Aorta (tissue), 5 donors: Measurements from ENCODE around the gene TRAF7. TPM values are rescaled to one million over a fixed set of nuclear protein-coding genes. Genes with fewer than 3 reads are reported as not detected.

ENCODE experiments used
- ATAC-seq: fragments of 200-7000 bp; cut with Tn5 transposase; one replicate; pipeline ENCODE4 v1.9.1; 2022; ENCODE audit warnings: moderate library complexity; ENCODE audit not compliant: low FRiP score
- DNase-seq, 2 donors: peaks; one replicate each; pipeline ENCODE4 v3.0.0-alpha.2; 2020
- H3K27ac ChIP-seq, 2 donors: one replicate each; pipeline ENCODE4 v1.5.1; 2013; ENCODE audit warnings: low read length in 2 of 2, mild to moderate bottlenecking in 2 of 2, moderate library complexity in 2 of 2, control low read depth in 1 of 2, inconsistent platforms in 1 of 2, low read depth in 1 of 2
- H3K27me3 ChIP-seq, 2 donors: one replicate each; pipeline ENCODE4 v1.6.1; 2013; ENCODE audit warnings: control low read depth in 1 of 2, low read length in 1 of 2, mild to moderate bottlenecking in 1 of 2, moderate library complexity in 1 of 2; ENCODE audit not compliant: insufficient read depth in 2 of 2, control insufficient read depth in 1 of 2
- H3K36me3 ChIP-seq, 2 donors: one replicate each; pipeline ENCODE4 v1.6.1; 2013; ENCODE audit warnings: control low read depth in 1 of 2, low read length in 1 of 2, mild to moderate bottlenecking in 1 of 2; ENCODE audit not compliant: insufficient read depth in 2 of 2, control insufficient read depth in 1 of 2
- H3K4me1 ChIP-seq, 2 donors: one replicate each; pipeline ENCODE4 v1.6.1; 2013; ENCODE audit warnings: low read length in 2 of 2, control low read depth in 1 of 2, mild to moderate bottlenecking in 1 of 2, moderate library complexity in 1 of 2; ENCODE audit not compliant: insufficient read depth in 2 of 2, control insufficient read depth in 1 of 2
- H3K4me3 ChIP-seq, 2 donors: one replicate each; pipeline ENCODE4 v1.5.1; 2013; ENCODE audit warnings: low read length in 2 of 2, control low read depth in 1 of 2, mild to moderate bottlenecking in 1 of 2
- H3K9me3 ChIP-seq: one replicate; pipeline ENCODE4 v1.6.1; 2013; ENCODE audit warnings: mild to moderate bottlenecking, low read length; ENCODE audit not compliant: control insufficient read depth
- WGBS, 2 donors: extraction: QIAGEN DNeasy Blood & Tissue Kit; methylation state at CpG; one replicate each; pipeline ENCODE4 v1.1.7; 2013; 5-methylcytosine and 5-hydroxymethylcytosine counted together
- intact Hi-C, 2 donors: fragments of 100-400 bp; cut with DNase I; formaldehyde crosslinking; loops; one replicate each; pipeline versions ENCODE4 v1.14.2 to v1.15.0; 2022
- polyA plus RNA-seq, 2 donors: library from polyadenylated mRNA; stranded (reverse); fragments of 200-250 nt; gene quantifications; one replicate each; pipeline ENCODE4 v1.2.3, GENCODE V29; 2013
- total RNA-seq, 2 donors: library from RNA; stranded (reverse); fragmentation: NEBNext Ultra II Directional; extraction: Animal tissue kit (Norgen Biotek cat#: 25700); gene quantifications; one replicate each; pipeline ENCODE4 v1.2.1, GENCODE V29; 2021
- donor health status: healthy with polysubstance abuse.
- donor health status: Bipolar disorder and iron deficiency.
- donor health status: DM: no; HTN: no; CAD: no.
- donor health status: DM: no; HTN: no; CAD: no.
- donor health status: DM: yes; HTN: yes; CAD: no.

TRAF7 gene
- total and polyA plus RNA-seq, 4 donors, result 24.4 to 54.4 (median 42.8) TPM

- Histone ChIP-seq H3K4me1 (no peaks in the 10 kb centered on the region), H3K4me3 (no peak overlapping the region), H3K36me3 (peaks cover 0 to 3% of the 10 kb centered on the region in 2 donors), H3K27me3 (no peaks in the 10 kb centered on the region), H3K9me3 (no peaks in the 10 kb centered on the region), H3K27ac (no peak overlapping the region)
- ATAC-seq (no peak), DNase-seq (no peak)
- intact Hi-C loops, result no loop called here
- 89 to 91% methylated on average over 45 to 46 of the region's 46 CpGs for WGBS, 2 donors
Observed at GRCh38 chr16:2180962-2181923, 25.7 kb downstream of the TRAF7 start.

GRCh38 chr16:2181952-2182351 is 26.4 kb downstream of the TRAF7 start:
- ATAC-seq, result no peak
- no peaks in the 10 kb centered on the region for H3K4me1 ChIP-seq
- H3K36me3 ChIP-seq, result peaks cover 0 to 2% of the 10 kb centered on the region in 2 donors
- no peaks in the 10 kb centered on the region for H3K27me3 ChIP-seq
- H3K4me3 ChIP-seq, result no peak overlapping the region
- intact Hi-C loops, result no loop called here
- no peaks in the 10 kb centered on the region for H3K9me3 ChIP-seq
- no peak for DNase-seq
- 93% methylated on average over 20 of the region's 20 CpGs for WGBS, 2 donors
- no peak overlapping the region for H3K27ac ChIP-seq

- intact Hi-C loops, result no loop called here
- Histone ChIP-seq H3K4me3 (no peak overlapping the region), H3K9me3 (no peaks in the 10 kb centered on the region), H3K27me3 (no peaks in the 10 kb centered on the region), H3K27ac (no peak overlapping the region), H3K4me1 (no peaks in the 10 kb centered on the region), H3K36me3 (no peaks in the 10 kb centered on the region)
- DNase-seq, result no peak
- WGBS, 2 donors, result 94 to 95% methylated on average over 27 to 30 of the region's 30 CpGs
- no peak for ATAC-seq
Observed at GRCh38 chr16:2183671-2184070, 28.1 kb downstream of the TRAF7 start.

DNA sequence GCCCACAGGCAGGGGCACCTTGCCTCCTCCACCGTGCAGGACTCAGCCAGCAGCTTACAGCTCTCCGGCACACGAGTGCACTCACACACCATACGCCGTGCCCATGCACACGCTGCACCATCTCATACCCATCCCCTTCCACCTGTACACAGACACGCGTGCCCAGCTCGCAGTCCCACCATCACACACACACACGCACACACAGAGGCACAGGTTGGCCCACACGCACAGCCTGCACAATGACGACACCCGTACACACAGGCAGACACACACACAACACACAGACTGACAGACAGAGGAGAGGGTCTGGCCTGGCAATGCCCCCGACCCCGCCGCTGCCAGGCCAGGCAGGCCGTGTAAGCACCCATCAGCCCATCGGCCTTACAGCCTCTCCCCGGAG is 28.8 kb downstream of the TRAF7 start:
- intact Hi-C loops, result no loop called here
- WGBS, 2 donors, result 85 to 86% methylated on average over 19 of the region's 19 CpGs

DNA sequence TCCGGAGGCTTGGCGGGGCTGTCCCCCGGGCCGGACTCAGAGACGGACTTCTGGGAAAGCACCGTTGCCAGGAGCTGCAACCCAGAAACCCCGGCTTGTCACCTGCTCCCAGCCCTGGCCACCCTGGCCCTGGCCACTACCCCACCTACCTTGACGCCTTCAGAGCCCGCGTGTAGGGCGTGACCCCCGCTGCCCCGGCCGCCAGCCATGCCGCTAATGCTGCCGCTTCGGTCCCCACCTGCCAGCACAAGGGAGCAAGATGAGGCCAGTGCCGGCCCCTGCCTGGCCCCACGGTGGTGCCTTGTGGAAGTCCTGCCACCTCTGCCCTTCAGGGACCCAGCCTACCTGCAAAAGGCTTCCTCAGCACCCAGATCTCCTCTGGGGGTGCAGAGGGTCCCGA is 29.4 kb downstream of the TRAF7 start:
- DNase-seq (no peak), ATAC-seq (no peak)
- intact Hi-C loops, result no loop called here
- no peaks in the 10 kb centered on the region for H3K4me1 ChIP-seq
- no peaks in the 10 kb centered on the region for H3K9me3 ChIP-seq
- no peaks in the 10 kb centered on the region for H3K27me3 ChIP-seq
- H3K27ac ChIP-seq, result no peak overlapping the region
- H3K36me3 ChIP-seq, result no peaks in the 10 kb centered on the region
- no peak overlapping the region for H3K4me3 ChIP-seq
- 86% methylated on average over 19 to 20 of the region's 20 CpGs for WGBS, 2 donors

More for the DNA sequence above, 28.8 kb downstream of the TRAF7 start:
- no peak for ATAC-seq
- no peaks in the 10 kb centered on the region for H3K27me3 ChIP-seq
- H3K9me3 ChIP-seq, result no peaks in the 10 kb centered on the region
- H3K36me3 ChIP-seq, result no peaks in the 10 kb centered on the region
- no peak overlapping the region for H3K4me3 ChIP-seq
- no peak overlapping the region for H3K27ac ChIP-seq
- no peaks in the 10 kb centered on the region for H3K4me1 ChIP-seq
- DNase-seq, result no peak

DNA sequence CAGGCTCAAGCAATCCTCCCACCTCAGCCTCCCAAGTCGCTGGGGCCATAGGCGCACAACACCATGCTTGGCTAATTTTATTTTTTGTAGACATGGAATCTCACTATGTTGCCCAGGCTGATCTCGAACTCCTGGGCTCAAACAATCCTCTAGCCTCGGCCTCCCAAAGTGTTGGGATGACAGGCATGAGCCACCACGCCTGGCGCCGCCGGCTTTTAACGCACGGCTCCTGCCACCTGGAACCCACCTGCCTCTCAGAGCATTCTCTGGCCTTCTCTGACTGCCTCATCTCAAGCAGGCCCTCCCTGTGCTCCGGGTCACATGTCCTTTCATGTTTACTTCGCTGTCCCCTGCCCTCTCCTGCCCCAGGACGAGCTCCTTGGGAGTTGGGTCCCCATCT is 30.5 kb downstream of the TRAF7 start:
- intact Hi-C loops, result no loop called here
- ATAC-seq, result no peak
- H3K27ac ChIP-seq, result no peak overlapping the region
- WGBS, 2 donors, result 86 to 88% methylated on average over 13 of the region's 13 CpGs
- H3K4me3 ChIP-seq, result no peak overlapping the region
- no peaks in the 10 kb centered on the region for H3K36me3 ChIP-seq
- no peaks in the 10 kb centered on the region for H3K9me3 ChIP-seq
- DNase-seq, result no peak
- no peaks in the 10 kb centered on the region for H3K4me1 ChIP-seq
- H3K27me3 ChIP-seq, result no peaks in the 10 kb centered on the region

GRCh38 chr16:2186505-2186904 is 30.9 kb downstream of the TRAF7 start:
- Histone ChIP-seq H3K4me1 (no peaks in the 10 kb centered on the region), H3K9me3 (no peaks in the 10 kb centered on the region), H3K27me3 (no peaks in the 10 kb centered on the region), H3K4me3 (no peak overlapping the region), H3K27ac (no peak overlapping the region), H3K36me3 (no peaks in the 10 kb centered on the region)
- intact Hi-C loops, result no loop called here
- DNase-seq (no peak), ATAC-seq (no peak)
- 90 to 91% methylated on average over 19 to 20 of the region's 20 CpGs for WGBS, 2 donors

GRCh38 chr16:2187212-2187611 is 31.6 kb downstream of the TRAF7 start:
- WGBS, 2 donors, result 82 to 83% methylated on average over 17 of the region's 17 CpGs
- no peak for ATAC-seq
- no peaks in the 10 kb centered on the region for H3K4me1 ChIP-seq

DNA sequence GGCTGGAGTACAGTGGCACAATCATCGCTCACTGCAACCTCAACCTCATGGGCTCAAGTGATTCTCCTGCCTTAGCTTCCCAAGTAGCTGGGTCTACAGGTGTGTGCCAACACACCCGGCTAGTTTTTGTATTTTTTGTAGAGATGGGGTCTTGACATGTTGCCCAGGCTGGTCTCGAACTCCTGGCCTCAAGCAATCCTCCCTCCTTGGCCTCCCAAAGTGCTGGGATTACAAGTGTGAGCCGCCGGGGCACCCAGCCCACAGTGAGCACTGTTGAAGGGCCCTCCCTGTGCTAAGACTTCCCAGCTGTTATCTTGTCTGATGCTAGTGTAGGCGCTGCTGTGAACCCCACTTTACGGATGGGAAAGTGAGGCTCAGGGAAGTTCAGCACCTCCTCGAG is 32.8 kb downstream of the TRAF7 start:
- no peaks in the 10 kb centered on the region for H3K27me3 ChIP-seq

More at GRCh38 chr16:2187212-2187611, 31.6 kb downstream of the TRAF7 start:
- Histone ChIP-seq H3K27ac (no peak overlapping the region), H3K4me3 (no peak overlapping the region), H3K36me3 (no peaks in the 10 kb centered on the region), H3K27me3 (no peaks in the 10 kb centered on the region), H3K9me3 (no peaks in the 10 kb centered on the region)
- no peak for DNase-seq
- intact Hi-C loops, result no loop called here

More for the DNA sequence above, 32.8 kb downstream of the TRAF7 start:
- H3K4me1 ChIP-seq, result no peaks in the 10 kb centered on the region
- H3K4me3 ChIP-seq, result no peak overlapping the region
- no peak overlapping the region for H3K27ac ChIP-seq
- no peak for DNase-seq
- H3K9me3 ChIP-seq, result no peaks in the 10 kb centered on the region
- ATAC-seq, result no peak
- WGBS, 2 donors, result 91 to 94% methylated on average over 8 of the region's 8 CpGs
- intact Hi-C loops, result no loop called here
- no peaks in the 10 kb centered on the region for H3K36me3 ChIP-seq
